HG03045 (cell line): ENCODE data around the gene PTH.

Source experiments
- ATAC-seq: cut with Tn5 transposase; IDR thresholded peaks from one replicate; pipeline ENCODE4 v1.9.1; 2021; ENCODE audit warnings: mild to moderate bottlenecking, moderate library complexity; ENCODE audit not compliant: unreplicated experiment

Gene PTH

DNA sequence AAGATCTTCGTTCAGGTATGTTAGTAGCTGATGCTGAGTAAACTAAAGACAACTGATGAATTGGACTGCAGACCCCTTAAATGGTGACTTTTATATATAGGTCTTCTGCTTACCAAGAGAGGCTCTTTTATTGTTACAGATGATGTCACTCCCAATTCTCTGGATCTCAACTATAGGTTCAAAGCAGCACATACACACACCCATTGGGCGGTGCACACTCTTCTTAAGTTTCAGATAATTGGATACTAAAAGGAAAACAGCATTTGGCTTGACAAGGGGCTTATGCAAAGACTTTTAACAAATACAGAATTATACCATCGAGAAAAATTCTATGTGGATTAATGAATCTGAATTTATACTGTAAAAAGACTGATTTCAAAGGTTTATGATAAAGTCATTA, at the start of gene PTH:
TSS of gene PTH (minus strand) at position 69 of the 400 bp plus-strand sequence. CDS start 3,142 bp downstream, outside the sequence.
- no peak for ATAC-seq

DNA sequence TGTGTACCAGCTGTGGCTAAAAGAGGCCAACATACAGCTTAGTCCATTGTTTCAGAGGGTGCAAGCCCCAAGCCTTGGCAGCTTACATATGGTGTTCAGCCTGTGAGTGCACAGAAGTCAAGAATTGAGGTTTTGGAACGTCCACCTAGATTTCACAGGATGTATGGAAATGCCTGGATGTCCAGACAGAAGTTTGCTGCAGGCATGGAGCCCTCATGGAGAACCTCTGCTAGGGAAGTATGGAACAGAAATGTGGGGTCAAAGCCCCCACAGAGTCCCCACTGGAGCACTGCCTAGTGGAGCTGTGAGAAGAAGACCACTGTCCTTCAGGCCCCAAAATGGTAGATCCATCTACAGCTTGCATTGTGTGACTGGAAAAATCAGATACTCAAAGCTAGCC, 42.2 kb upstream of the PTH start:
- no peak for ATAC-seq

DNA sequence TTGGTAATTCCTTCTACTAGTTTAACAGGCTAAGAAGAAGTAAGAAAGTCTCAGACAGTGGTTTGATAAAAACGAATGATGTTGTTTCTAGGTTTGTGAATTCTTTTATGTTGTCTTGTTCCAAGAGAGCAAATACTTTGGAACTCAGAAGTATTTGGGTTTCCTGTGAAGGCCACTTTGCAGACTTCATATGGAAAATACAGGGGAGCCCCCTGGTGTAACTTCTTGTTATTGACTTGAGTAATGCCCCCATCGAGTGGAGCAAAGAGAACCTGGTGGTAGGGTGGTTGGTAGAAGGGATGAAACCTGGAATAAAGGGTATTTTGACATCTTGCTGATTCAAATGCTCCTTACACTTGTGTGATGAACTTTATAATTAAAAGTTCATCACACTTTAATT, 40.0 kb upstream of the PTH start:
- no peak for ATAC-seq

DNA sequence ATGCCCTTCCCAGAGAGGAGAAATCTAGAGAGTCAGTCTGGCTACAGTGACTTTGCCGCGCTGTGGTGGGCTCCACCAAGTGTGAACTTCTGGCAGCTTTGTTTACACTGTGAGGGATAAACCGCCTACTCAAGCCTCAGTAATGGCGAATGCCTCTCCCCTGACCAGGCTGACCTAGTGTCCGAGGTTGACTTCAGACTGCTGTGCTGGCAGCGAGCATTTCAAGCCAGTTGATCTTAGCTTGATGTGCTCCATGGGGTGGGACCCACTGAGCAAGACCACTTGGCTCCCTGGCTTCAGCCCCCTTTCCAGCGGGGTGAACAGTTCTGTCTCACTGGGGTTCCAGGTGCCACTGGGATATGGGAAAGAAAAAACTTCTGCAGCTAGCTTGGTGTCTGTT, 38.6 kb upstream of the PTH start:
- ATAC-seq = no peak

DNA sequence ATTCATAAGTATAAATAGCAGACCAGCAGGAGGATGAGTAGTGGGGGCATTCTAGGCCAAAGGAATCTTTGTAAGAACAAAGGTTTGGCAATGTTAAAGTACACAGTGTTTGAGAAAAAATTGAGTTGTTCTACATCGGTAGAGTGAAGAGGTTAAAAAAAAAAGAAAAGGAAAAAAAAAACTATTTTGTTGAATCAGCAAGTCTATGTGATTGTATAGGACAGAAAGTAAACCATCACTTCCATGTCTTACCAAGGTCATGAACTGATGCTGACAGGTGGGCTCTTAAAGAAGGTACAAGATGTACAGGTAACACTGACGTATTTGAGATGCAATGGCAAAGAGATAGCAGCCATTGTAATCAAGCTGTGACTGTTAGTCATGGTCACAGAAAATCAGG, 29.5 kb upstream of the PTH start:
- no peak for ATAC-seq

DNA sequence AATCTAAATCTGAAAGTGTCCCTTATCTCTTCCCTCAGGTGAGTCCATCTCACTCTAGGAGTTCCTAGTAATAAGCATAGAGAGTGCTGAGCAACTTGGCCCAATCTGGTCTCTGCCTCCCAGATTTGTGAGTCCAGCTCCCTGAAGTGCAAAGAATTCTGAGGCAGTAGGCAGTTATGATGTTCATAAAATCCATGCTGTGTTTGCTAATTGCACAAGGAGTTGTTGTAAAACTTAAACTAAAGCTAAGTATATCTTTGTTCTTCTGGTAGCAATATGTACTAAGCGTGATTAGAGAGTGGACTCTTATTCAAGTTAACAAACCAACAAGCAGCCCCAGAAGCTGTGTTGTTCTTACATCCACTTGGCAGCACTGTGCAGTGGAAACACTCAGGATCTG, 7.6 kb upstream of the PTH start:
- ATAC-seq = no peak

DNA sequence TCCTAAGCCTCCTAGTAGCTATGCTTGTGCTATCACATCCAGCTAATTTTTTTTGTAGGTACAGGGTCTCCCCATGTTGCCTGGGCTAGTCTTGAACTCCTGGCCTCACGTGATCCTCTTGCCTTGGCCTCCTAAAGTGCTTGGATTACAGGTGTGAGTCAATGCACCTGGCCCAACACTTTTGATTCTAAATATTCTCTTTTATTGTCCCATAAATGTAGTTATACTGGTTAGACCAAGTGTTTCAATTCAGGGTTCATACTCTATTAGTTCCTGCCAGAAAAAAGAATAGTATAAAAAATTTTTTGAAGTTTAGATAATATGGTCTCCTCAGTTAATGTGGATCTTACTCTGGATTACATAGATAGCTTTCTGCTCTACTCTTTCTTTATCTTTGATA, 6.7 kb upstream of the PTH start:
- no peak for ATAC-seq

DNA sequence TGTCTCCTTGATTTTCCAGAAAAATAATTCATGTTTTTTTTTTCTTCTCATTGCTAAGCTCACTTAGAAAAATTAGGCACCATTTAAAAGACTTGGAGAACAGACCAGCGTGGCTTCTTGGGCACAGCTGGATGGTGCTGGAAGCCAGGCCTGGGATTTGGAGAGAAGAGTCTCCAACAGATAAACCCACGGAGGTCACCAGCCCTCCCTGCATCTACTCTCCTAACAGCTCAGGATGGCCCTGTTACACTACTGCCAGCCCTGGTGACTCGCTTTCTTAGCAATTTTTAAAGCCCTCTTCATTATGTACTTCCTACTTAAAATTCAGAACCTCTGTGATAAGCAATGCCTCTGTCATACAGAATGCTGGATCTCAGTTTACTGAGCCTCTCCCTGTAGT, 1.7 kb downstream of the PTH start:
- ATAC-seq = no peak

DNA sequence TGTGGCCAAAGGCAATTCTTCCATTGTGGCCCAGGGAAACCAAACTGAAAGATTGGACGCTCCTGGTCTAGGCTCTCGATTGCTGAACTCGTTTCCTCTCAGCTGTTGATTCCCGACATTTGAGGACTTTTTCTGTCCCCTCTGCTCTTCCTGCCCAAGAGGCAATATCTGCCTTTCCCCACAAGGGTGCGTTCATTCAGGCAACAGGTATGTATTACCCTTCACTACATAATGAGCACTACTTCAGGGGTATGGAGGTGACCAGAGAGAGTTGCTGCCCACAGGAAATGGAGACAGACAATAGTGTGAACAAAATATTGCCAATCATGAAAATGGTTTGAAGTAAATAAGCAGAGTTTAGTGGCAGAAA, 8.2 kb downstream of the PTH start:
- peak; percentile 82 for ATAC-seq

DNA sequence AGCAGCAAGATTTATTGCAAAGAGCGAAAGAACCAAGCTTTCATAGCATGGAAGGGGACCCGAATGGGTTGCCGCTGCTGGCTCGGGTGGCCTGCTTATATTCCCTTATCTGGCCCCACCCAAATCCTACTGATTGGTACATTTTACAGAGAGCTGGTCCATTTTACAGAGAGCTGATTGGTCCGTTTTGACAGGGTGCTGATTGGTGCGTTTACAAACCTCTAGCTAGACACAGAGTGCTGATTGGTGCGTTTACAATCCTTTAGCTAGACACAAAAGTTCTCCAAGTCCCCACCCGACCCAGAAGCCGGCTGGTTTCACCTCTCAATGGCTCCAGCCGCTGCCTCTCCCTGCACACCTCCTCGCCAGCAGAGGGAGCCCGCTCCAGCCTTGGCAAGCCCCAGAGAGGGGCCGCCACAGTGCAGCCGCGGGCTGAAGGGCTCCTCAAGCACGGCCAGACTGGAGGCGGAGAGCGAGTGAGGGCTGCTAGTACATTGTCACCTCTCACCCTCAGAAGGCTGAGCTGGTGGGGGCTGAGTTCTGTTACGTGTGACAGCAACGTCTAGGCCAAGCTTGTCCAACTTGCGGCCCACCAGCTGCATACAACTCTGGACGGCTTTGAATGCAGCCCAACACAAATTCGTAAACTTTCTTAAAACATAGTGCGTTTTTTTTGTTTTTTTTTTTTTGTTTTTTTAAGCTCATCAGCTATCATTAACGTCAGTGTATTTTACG, 8.7 kb downstream of the PTH start:
- ATAC-seq = peak; percentile 98

DNA sequence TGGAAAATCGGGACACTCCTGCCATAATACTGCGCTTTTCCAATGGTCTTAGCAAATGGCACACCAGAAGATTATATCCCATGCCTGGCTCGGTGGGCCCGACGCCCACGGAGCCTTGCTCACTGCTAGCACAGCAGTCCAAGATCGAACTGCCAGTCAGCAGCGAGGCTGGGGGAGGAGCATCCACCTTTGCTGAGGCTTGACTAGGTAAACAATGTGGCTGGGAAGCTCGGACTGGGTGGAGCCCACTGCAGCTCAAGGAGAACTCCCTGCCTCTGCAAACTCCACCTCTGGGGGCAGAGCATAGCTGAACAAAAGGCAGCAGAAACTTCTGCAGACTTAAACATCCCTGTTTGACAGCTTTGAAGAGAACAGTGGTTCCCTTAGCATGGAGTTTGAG, 15.6 kb downstream of the PTH start:
- ATAC-seq = no peak

DNA sequence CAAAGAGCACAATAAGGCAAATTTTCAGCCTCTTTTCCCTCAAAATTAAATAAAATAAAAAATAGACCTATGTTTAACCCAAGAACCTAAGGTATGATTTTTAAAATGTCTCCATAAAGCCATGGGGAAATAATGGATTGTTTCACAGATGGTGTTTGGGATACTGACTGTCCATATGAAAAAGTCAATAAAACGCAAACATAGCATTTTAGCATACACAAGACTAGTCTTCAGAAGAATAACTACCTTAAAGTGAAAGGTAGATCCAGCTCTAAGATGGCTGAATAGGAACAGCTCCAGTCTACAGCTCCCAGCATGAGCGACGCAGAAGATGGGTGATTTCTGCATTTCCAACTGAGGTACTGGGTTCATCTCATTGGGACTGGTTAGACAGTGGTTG, 16.1 kb downstream of the PTH start:
- ATAC-seq = no peak

DNA sequence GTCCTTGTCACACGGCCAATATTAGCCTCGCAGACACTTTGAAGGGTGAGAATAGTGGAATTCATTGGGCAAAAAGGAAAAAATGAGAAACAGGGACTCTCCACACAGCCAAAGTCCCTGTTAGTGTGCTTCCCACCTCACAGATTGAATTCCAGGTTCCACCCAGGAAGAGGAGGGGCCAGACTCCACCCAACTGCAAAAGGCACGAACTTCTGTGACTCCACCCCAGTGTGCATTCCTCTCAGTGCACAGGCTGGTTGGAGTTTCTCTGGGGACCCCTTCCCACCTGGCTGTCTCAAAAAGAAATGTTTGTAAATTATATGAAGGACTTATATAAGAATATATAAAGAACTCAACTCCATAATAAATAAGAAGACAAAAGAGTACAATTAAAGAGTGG, 20.7 kb downstream of the PTH start:
- no peak for ATAC-seq

DNA sequence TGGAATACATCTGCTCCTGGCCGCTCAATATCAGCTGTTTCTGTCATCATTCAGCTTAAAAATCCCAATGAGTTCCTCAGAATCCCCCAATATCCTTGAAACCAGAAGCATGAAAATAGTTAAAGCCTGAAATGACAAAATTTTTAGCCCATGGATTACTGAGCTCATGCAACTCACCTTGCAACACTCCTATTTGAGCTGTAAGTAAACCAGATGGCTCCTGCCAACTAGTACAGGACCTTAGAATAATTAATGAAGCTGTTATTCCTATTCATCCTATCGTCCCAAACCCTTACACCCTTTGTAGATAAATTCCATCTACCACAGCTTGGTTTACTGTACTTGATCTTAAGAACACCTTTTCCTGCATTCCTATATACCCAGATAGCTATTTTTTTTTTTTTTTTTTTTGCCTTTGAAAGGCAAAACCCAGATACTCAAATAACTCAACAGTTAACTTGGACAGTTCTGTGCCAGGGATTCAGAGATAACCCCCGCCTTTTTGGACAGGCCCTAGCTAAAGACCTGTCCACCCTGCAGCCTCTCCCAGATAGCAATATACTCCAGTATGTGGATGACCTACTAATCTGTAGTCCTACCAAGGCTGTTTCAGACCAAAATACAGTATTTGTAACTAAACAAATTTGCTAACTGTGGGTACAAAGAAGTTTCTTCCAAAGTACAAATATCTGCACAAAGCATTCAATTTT, 22.6 kb downstream of the PTH start:
- ATAC-seq = no peak

DNA sequence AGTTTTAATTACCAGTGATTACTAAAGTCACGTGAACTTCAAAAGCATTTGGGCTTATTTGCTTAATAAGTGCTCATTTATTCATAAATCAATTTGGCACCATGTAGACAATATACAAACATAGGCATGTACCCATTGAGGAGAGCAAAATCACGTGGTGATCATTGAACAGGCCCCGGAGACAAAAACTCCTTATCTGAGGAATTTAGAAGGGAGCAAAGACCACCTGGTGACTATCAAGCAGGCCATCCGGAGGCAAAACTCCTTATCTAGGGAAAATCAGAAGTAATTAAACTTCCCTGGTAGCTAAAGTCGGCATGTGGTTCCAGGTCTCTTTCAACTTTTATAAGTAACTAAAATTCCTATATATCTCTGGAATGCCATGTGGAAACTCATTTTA, 27.0 kb downstream of the PTH start:
- ATAC-seq = no peak

DNA sequence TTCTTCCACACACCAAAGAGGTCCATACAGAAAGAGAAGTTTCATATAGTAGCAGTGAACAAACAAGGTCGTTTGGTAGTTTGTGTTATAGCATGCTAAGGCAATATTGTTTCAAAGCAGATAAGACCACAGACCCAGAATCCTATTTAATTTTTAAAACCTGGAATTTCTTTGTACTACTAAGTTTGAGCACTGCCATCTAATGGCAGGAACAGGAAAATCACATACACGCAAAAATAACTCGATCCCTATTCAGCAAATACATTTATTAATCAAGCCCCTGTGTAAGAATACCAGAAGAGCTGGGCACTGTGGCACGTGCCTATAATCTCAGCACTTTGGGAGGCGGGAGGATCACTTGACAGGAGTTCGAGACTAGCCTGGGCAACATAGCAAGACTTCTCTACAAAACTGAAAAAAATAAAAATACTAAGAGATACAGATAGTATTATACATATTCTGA, 29.9 kb downstream of the PTH start:
- no peak for ATAC-seq

DNA sequence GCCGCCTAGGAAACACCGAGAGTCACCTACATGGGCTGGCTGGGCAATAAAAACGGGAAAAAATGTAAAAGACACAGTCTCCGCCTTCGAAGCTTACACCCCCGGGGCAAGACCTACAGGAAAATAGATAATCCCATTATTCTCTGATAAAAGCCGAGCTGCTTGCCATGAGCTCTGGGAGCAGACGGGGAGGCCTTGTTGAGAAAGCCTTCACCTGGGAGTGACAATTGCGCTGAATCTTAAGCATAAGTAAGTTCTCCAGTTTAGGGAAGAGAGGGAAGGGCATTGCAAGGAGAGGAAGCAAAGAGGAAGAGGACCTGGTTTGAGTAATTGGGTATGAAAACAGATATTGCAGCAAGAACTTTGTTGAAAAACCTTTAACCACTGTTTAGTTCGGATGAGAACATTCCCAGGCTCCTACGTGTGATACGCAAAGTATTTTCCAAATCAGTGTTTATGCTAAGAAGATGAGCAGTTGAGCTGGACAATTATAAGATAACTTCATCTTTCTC, 32.0 kb downstream of the PTH start:
- ATAC-seq = no peak

DNA sequence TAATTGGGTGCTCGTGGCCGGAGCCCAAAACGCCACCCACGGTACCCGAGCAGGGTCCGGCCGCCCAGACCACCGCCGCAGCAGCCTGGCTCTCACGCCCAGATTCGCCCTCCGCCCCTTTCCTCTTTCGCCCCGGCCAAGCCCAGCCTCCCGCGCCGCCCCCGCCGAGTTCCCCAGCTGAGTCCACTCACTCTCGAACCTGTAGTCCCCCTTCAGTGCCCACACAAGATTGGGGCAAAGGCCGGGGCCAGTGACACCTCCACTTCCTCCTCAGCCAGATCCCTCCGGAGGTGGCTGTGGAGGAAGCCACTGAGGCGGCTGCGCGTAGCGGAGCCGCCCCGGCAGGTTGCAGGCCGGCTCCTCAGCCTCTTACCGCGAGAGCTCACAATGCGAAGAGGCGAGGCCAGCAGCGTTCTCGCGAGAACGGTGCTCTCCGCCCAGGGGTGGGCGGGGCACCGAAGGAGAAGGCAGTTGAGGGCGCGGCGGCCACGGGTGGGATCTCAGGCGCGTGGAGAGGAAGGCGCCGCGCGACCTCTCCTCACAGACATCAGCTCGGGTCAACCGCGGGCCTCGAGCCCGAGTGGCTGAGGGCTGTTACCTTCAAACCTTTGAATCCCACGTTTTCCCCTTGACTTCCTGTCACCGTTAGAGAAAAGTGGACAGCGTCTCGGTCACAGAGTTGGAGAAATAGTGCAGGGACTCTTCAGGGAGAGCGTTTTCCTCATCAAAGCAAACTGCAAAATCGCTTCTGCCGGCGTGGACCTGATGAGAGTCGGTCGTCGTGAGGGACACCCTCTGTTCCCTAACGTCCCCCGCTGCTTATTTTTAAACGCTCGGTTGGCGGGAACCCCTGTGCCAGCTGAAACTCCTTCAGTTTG, 32.7 kb downstream of the PTH start, which contains the start of gene BTBD10:
TSS of gene BTBD10 (minus strand) at position 322 of the 878 bp plus-strand sequence. CDS start 18,098 bp downstream, outside the sequence.
- ATAC-seq = peak; percentile 98

DNA sequence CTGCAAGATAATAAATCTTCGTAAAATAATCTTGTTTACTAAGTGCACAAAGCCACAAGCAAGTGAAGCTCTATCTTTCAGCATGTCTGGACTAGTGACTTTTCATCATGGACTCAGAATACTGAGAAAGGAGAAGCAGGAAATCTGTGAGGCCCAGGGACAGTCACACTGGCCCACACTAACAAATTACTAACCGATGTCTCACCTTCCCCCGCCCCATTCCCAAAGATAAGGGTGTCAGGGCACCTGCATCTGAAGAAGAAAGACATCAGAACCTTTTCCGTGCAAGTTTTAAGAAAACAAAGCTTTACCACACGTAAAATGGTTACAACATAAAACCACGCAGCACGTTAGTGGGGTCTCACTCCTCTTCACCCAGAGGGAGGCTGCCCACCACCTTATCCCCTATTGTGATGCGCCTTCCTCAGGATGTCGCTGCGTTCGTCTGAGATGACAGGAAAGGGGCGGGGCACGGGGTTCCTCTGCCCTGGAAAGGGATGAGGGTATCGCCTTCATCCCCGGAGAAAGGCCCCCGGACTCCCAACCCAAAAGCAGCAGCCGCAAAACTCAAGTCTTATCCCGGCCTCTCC, 33.4 kb downstream of the PTH start:
- ATAC-seq = peak; percentile 38

DNA sequence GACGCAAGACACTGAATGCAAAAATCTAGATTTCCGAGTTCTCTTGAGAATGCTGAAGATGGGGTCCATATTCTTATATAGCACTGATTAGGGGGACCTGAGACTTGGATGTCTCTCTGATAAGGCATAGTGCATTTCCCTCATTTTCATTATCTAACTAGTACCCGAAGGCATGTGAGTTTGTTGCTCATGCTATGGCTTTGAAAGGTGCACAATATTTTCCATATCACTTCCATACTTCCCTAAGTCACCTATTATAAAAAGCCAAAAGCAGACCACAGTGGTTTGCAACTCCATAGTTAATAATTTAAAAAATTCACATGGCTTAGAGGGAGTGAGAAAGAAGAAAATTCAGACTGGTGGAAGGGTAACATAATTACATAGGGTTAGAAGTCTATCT, 34.5 kb downstream of the PTH start:
- no peak for ATAC-seq

DNA sequence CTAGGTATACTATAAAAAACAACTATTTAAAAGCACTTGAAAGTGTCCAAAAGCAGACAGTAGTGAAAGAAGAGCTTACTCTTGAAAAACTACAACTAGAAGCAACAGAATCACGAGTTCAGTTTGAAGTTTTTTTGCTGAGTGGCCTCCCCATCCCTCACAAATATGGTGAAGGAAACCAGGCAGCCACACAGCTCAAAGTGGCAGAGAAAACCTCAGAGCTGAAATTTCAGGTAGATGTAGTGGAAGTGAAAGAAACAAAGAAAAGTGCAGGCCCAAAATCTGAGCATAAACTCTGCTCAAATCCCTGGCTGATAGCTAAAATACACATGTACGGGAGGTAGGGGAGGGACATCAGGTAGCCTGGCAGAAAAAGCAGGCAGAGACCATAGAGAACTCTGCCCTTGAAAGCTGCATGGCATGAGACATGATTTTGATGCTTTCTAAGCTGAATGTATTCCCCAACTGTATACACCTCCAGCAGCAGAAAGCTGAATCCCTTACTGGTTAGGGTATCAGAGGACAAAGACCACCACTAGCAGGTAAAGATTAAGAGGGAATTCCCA, 44.9 kb downstream of the PTH start:
- no peak for ATAC-seq
